HG03442 (cell line): Measurements from ENCODE around the gene ZBTB18.

Experiments used
- ATAC-seq: cut with Tn5 transposase; IDR thresholded peaks from one replicate; pipeline ENCODE4 v1.9.1; 2021; ENCODE audit warnings: mild to moderate bottlenecking, moderate library complexity; ENCODE audit not compliant: unreplicated experiment

The ZBTB18 gene

GRCh38 chr1:244060686-244061085 lies 9.6 kb downstream of the ZBTB18 start:
- ATAC-seq: no peak

DNA sequence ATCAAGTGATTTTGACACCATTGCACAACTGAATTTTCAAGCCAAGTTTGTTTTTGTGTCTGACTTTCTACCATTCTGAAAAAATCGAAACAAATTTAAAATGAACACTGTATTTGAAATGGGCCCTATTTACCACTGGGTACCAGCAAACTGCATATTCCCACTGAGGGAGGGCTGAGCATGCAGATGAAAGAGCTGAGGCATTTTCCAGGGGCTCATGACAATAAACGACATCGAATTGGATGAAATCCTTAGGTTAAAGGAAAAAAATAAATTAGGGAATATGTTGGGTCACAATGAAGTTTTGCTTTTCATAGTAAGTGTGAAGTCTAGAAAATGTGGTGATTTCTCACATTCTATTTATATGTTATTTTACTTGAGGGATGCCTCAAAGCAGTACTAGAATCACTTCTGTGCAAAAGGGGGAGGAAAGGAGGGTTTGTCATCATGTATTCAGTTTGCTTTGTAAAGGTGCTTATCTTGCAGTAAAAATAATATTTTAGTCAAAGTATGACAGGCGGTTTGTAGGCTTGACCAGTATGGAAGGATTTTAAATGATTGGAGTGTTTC lies 11.2 kb downstream of the ZBTB18 start:
- ATAC-seq: no peak

DNA sequence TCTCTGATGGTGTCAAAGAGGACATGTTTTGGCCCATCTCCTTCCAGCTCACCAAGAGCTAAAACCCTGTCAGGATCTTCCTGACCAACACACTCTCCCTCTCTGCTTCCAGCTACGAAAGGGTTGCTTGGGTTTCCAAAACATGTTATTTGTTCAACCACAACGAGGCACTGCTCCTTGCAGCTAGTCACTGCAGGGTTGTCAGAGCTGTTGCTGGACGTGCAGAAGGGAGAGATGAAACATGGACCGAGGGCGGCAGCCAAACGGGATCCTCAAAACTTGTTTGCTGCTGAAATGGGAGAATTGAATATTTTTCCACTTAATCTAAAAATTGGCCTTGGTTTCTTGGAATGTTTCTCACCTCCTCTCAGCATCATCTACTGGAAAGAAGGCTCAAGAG lies 12.4 kb downstream of the ZBTB18 start:
- ATAC-seq: no peak

DNA sequence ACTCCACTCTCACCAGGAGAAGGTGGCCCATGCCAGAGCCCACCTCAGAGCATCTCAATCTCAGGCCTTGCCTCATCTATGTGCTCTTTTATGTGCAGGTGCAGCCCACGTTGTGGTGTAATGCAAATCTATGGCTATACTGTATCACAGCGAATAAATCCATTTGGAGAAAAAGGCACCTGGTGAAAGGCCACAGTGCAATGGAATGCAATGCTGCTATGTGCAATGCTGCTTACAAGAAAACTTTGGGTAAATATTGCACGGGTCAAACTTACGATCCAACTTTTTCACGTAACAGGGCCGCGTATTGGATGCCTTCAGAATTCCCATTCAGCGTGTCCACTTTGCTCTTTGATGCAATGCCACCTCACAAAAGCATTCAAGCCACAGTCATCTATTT lies 13.5 kb downstream of the ZBTB18 start:
- ATAC-seq: no peak

GRCh38 chr1:244065063-244065793 lies 14.1 kb downstream of the ZBTB18 start:
- no peak for ATAC-seq

GRCh38 chr1:244065960-244066388 lies 14.9 kb downstream of the ZBTB18 start:
- ATAC-seq: no peak

DNA sequence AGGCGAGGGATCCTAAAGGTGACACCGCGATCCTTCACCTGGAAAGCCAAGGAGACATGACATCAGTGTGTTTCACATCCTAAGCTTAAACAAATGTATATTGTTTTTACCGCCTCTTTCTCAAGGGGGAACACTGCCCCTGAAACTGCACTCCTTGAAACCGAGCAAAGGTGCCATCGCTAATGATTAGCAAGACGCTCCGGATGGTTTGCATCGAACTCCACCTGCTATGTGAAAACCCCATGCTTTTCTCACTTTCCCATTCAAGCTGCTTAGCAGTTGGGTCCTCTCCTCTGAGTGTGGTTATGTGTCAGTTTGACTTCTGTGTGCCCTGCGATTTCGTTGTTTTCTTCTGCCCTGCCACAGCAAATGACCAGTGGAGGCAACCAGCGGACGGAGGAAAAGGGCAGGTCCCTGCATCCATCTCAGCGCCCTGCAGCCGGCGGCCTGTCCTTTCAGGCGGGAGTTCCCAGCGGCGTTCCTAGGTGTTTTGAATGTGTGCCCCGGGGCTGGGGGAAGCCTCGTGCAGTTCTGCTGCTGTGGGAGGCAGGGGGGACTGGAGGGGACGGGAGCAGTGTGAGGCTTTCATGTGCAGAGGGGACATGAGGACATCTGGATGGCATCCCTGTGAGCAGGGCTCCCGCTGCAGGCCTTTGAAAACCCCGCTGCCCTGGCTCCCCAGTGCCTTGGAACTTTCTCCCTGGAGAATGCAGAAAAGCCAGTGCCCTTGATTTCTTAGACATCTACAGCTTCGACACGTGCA lies 16.1 kb downstream of the ZBTB18 start:
- ATAC-seq: no peak

GRCh38 chr1:244067893-244068292 lies 16.8 kb downstream of the ZBTB18 start:
- ATAC-seq: no peak

DNA sequence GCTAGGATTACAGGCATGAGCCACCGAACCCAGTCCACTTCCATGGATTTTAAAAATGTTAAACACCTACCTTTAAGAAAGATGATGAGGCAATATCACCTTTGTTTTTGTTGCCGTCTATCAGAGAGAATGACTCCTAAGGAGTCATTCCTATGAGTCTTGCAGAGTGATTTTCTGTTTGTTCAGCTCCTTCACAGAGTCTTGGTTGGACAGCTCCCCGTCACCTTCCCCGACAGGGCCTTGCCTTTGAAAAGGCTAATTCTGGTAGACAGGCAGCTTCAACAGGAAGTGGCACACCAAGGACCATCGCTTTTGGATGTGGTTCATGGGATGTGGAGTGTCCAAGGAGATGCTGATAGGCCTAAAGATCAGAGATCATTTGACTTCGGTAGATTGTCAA lies 17.5 kb downstream of the ZBTB18 start:
- no peak for ATAC-seq

GRCh38 chr1:244069326-244069898 lies 18.3 kb downstream of the ZBTB18 start:
- ATAC-seq: no peak

GRCh38 chr1:244074559-244075171 lies 23.6 kb downstream of the ZBTB18 start:
- ATAC-seq: peak; percentile 81

GRCh38 chr1:244075247-244075722 lies 24.2 kb downstream of the ZBTB18 start:
- ATAC-seq: peak; percentile 37

GRCh38 chr1:244076740-244077139 lies 25.7 kb downstream of the ZBTB18 start:
- ATAC-seq: no peak

GRCh38 chr1:244077473-244078220 lies 26.6 kb downstream of the ZBTB18 start:
- no peak for ATAC-seq

GRCh38 chr1:244080343-244080929 lies 29.4 kb downstream of the ZBTB18 start:
- no peak for ATAC-seq

DNA sequence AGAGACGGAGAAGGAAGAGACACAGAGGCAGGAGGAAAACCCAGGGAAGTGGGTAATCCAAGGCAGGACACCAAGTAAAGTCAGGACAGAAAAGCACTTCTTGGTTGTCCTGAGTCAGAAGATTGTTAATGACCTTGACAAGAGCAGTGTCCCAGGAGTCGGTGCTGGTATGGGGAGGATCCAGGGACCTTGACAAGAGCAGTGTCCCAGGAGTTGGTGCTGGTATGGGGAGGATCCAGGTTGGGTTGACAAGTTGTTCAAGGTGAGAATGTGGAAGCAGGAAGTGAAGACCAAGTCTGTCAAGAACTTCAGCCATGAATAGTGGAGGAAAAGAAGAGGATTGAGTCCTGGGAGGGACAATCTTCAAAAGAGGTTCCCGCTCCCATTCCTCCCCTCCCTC lies 31.9 kb downstream of the ZBTB18 start:
- no peak for ATAC-seq

GRCh38 chr1:244083383-244083943 lies 32.4 kb downstream of the ZBTB18 start:
- ATAC-seq: no peak

- no peak for ATAC-seq
Measured at GRCh38 chr1:244084763-244085162, 33.7 kb downstream of the ZBTB18 start.

- no peak for ATAC-seq
Measured at GRCh38 chr1:244085891-244086290, 34.8 kb downstream of the ZBTB18 start.
